ENCODE results near the gene C2CD4B.

The C2CD4B gene

GRCh38 chr15:62147551-62147950, 17.5 kb downstream of the C2CD4B start:
- DNase-seq (ENCODE audit: low read depth), result no peak

- no peak for DNase-seq (ENCODE audit: low read depth)
These were observed 17.9 kb downstream of the C2CD4B start for GRCh38 chr15:62147149-62147548.

- no peak for DNase-seq (ENCODE audit: low read depth)
These were observed 19.9 kb downstream of the C2CD4B start for GRCh38 chr15:62145015-62145735.

GRCh38 chr15:62142736-62143135, 22.3 kb downstream of the C2CD4B start:
- DNase-seq (ENCODE audit: low read depth), result no peak

- no peak for DNase-seq (ENCODE audit: low read depth)
These were observed 23.2 kb downstream of the C2CD4B start for GRCh38 chr15:62141643-62142588.

- no peak for DNase-seq (ENCODE audit: low read depth)
These were observed 23.9 kb downstream of the C2CD4B start for GRCh38 chr15:62141200-62141599.

- DNase-seq (ENCODE audit: low read depth), result no peak
These were observed 27.0 kb downstream of the C2CD4B start for GRCh38 chr15:62138124-62138523.

- DNase-seq (ENCODE audit: low read depth), result no peak
These were observed 27.9 kb downstream of the C2CD4B start for GRCh38 chr15:62136911-62137865.

- DNase-seq (ENCODE audit: low read depth), result no peak
These were observed 29.5 kb downstream of the C2CD4B start for GRCh38 chr15:62135532-62136134.

GRCh38 chr15:62133141-62133540, 31.9 kb downstream of the C2CD4B start:
- no peak for DNase-seq (ENCODE audit: low read depth)

GRCh38 chr15:62128916-62129315, 36.2 kb downstream of the C2CD4B start:
- no peak for DNase-seq (ENCODE audit: low read depth)

GRCh38 chr15:62126364-62126763, 38.7 kb downstream of the C2CD4B start:
- no peak for DNase-seq (ENCODE audit: low read depth)

- no peak for DNase-seq (ENCODE audit: low read depth)
These were observed 39.3 kb downstream of the C2CD4B start for GRCh38 chr15:62125773-62126172.

- no peak for DNase-seq (ENCODE audit: low read depth)
These were observed 40.1 kb downstream of the C2CD4B start for GRCh38 chr15:62124973-62125303.

- no peak for DNase-seq (ENCODE audit: low read depth)
These were observed 40.7 kb downstream of the C2CD4B start for GRCh38 chr15:62124176-62124972.

- DNase-seq (ENCODE audit: low read depth), result no peak
These were observed 42.8 kb downstream of the C2CD4B start for GRCh38 chr15:62122249-62122648.

- no peak for DNase-seq (ENCODE audit: low read depth)
These were observed 43.6 kb downstream of the C2CD4B start for GRCh38 chr15:62121273-62122015.

- DNase-seq (ENCODE audit: low read depth), result no peak
These were observed 44.3 kb downstream of the C2CD4B start for GRCh38 chr15:62120776-62121175.

- no peak for DNase-seq (ENCODE audit: low read depth)
These were observed 45.2 kb downstream of the C2CD4B start for GRCh38 chr15:62119874-62120273.

GRCh38 chr15:62119227-62119864, 45.7 kb downstream of the C2CD4B start:
- DNase-seq (ENCODE audit: low read depth), result no peak

Measured in stimulated activated CD8-positive, alpha-beta memory T cell treated with anti-CD3 and anti-CD28 coated beads, Interleukin-4, amount 100 ng/mL, for 24 hours (primary cell).